Suprapubic skin (tissue), 4 donors: ENCODE measurements around the gene ESPNL. TPM values are rescaled to one million over a fixed set of nuclear protein-coding genes. Genes with fewer than 3 reads are reported as not detected.
A peak's percentile ranks its signal among the peaks of the same experiment; 100 is the strongest.

Source experiments
- DNase-seq, 2 donors: peaks; one replicate each; pipeline ENCODE4 v3.0.0-alpha.2; 2019; ENCODE audit warnings: low spot score in 2 of 2
- H3K27ac ChIP-seq: fragments of 200-600 bp; sonication (generic); one replicate; pipeline ENCODE4 v1.5.1; 2019
- H3K27me3 ChIP-seq: fragments of 200-600 bp; sonication (generic); one replicate; pipeline ENCODE4 v1.5.1; 2019
- H3K36me3 ChIP-seq: fragments of 200-600 bp; sonication (generic); one replicate; pipeline ENCODE4 v1.5.1; 2019
- H3K4me1 ChIP-seq: fragments of 200-600 bp; sonication (generic); one replicate; pipeline ENCODE4 v1.5.1; 2019
- H3K4me3 ChIP-seq: fragments of 200-600 bp; sonication (generic); one replicate; pipeline ENCODE4 v1.5.1; 2019; ENCODE audit warnings: mild to moderate bottlenecking
- H3K9me3 ChIP-seq: fragments of 200-600 bp; sonication (generic); one replicate; pipeline ENCODE4 v1.5.1; 2019
- CTCF ChIP-seq, 2 donors: fragments of 200-600 bp in 1 of 2; fragments of 450-650 bp in 1 of 2; sonication (generic) in 1 of 2; IDR thresholded peaks; one replicate each; pipeline ENCODE4 v1.5.1; 2016 to 2019; ENCODE audit warnings: antibody characterized with exemption in 2 of 2, mild to moderate bottlenecking in 1 of 2, moderate library complexity in 1 of 2
- EP300 ChIP-seq: sonication (generic); formaldehyde crosslinking; IDR thresholded peaks from one replicate; pipeline ENCODE4 v1.6.1; 2017; ENCODE audit warnings: antibody characterized with exemption
- POLR2A ChIP-seq, 2 donors: fragments of 450-650 bp; IDR thresholded peaks; one replicate each; pipeline ENCODE4 v1.6.1; 2017; ENCODE audit warnings: antibody characterized with exemption in 2 of 2, mild to moderate bottlenecking in 2 of 2, moderate library complexity in 2 of 2
- POLR2AphosphoS5 ChIP-seq, 3 donors: sonication (generic); formaldehyde crosslinking; IDR thresholded peaks; one replicate each; pipeline ENCODE4 v1.6.1; 2017; ENCODE audit warnings: antibody characterized with exemption in 3 of 3
- WGBS: methylation state at CpG from one replicate; pipeline ENCODE4 v1.1.5; 2018; 5-methylcytosine and 5-hydroxymethylcytosine counted together
- total RNA-seq, 4 donors: library from RNA; depleted of rRNA; stranded (reverse); fragments of >200 nt; gene quantifications; one replicate each; pipeline ENCODE4 v1.1.0, GENCODE V29; 2016

The ESPNL gene
- total RNA-seq, 4 donors from 2014 or later, result 0.25 to 0.56 TPM; not detected in 2

GRCh38 chr2:238139196-238140039, 39.3 kb downstream of the ESPNL start:
- 55% methylated on average over 30 of the region's 56 CpGs for WGBS
- Histone ChIP-seq H3K4me3 (no peak overlapping the region), H3K36me3 (no peaks in the 10 kb centered on the region), H3K9me3 (no peaks in the 10 kb centered on the region), H3K27me3 (peaks cover 14% of the 10 kb centered on the region), H3K4me1 (peaks cover 38% of the 10 kb centered on the region), H3K27ac (no peak overlapping the region)
- TF ChIP-seq CTCF (IDR thresholded peaks at IDR 0.05), result peak; percentile 7 to 46
- no peak for TF ChIP-seq EP300
- DNase-seq, result no peak

- 87% methylated on average over 3 of the region's 7 CpGs for WGBS
- DNase-seq, result no peak
- peaks cover 14% of the 10 kb centered on the region for H3K27me3 ChIP-seq
- H3K36me3 ChIP-seq, result no peaks in the 10 kb centered on the region
- peaks cover 38% of the 10 kb centered on the region for H3K4me1 ChIP-seq
- no peak overlapping the region for H3K27ac ChIP-seq
- no peaks in the 10 kb centered on the region for H3K9me3 ChIP-seq
- no peak for TF ChIP-seq POLR2AphosphoS5 (IDR thresholded peaks at IDR 0.05)
- TF ChIP-seq CTCF (IDR thresholded peaks at IDR 0.05), result no peak
- TF ChIP-seq EP300, result no peak
- TF ChIP-seq POLR2A (IDR thresholded peaks at IDR 0.05), result no peak
- H3K4me3 ChIP-seq, result no peak overlapping the region
Observed at GRCh38 chr2:238140040-238140439, 39.9 kb downstream of the ESPNL start.

GRCh38 chr2:238140721-238141540, 40.8 kb downstream of the ESPNL start:
- no peak overlapping the region for H3K4me3 ChIP-seq
- H3K27ac ChIP-seq, result no peak overlapping the region
- no peaks in the 10 kb centered on the region for H3K36me3 ChIP-seq
- WGBS, result 92% methylated on average over 31 of the region's 60 CpGs
- peaks cover 14% of the 10 kb centered on the region for H3K27me3 ChIP-seq
- H3K9me3 ChIP-seq, result no peaks in the 10 kb centered on the region
- peaks cover 38% of the 10 kb centered on the region for H3K4me1 ChIP-seq
- no peak for DNase-seq
- TF ChIP-seq EP300 (no peak), POLR2A (IDR thresholded peaks at IDR 0.05) (no peak), CTCF (IDR thresholded peaks at IDR 0.05) (no peak), POLR2AphosphoS5 (IDR thresholded peaks at IDR 0.05) (no peak)

- TF ChIP-seq EP300 (no peak), CTCF (IDR thresholded peaks at IDR 0.05) (no peak), POLR2A (IDR thresholded peaks at IDR 0.05) (no peak), POLR2AphosphoS5 (IDR thresholded peaks at IDR 0.05) (no peak)
- Histone ChIP-seq H3K4me1 (peaks cover 38% of the 10 kb centered on the region), H3K27ac (no peak overlapping the region)
Observed at GRCh38 chr2:238141541-238142318, 41.6 kb downstream of the ESPNL start.

More at GRCh38 chr2:238141541-238142318, 41.6 kb downstream of the ESPNL start:
- Histone ChIP-seq H3K4me3 (no peak overlapping the region), H3K36me3 (no peaks in the 10 kb centered on the region), H3K9me3 (no peaks in the 10 kb centered on the region), H3K27me3 (peaks cover 14% of the 10 kb centered on the region)
- DNase-seq, result no peak
- 52% methylated on average over 9 of the region's 10 CpGs for WGBS
